ENCODE data around the gene EPDR1.

EPDR1 gene

GRCh38 chr7:37987732-37988131 lies 67.3 kb downstream of the EPDR1 start:
- H3K4me3 ChIP-seq (ENCODE audit: low read length), result no peak overlapping the region
- peak; percentile 68 for DNase-seq (ENCODE audit: low read depth)
- TF ChIP-seq, protein P1, sequence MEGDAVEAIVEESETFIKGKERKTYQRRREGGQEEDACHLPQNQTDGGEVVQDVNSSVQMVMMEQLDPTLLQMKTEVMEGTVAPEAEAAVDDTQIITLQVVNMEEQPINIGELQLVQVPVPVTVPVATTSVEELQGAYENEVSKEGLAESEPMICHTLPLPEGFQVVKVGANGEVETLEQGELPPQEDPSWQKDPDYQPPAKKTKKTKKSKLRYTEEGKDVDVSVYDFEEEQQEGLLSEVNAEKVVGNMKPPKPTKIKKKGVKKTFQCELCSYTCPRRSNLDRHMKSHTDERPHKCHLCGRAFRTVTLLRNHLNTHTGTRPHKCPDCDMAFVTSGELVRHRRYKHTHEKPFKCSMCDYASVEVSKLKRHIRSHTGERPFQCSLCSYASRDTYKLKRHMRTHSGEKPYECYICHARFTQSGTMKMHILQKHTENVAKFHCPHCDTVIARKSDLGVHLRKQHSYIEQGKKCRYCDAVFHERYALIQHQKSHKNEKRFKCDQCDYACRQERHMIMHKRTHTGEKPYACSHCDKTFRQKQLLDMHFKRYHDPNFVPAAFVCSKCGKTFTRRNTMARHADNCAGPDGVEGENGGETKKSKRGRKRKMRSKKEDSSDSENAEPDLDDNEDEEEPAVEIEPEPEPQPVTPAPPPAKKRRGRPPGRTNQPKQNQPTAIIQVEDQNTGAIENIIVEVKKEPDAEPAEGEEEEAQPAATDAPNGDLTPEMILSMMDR (IDR thresholded peaks at IDR 0.05; ENCODE audit: insufficient read depth, low read depth, low read length, missing control alignments), result no peak

DNA sequence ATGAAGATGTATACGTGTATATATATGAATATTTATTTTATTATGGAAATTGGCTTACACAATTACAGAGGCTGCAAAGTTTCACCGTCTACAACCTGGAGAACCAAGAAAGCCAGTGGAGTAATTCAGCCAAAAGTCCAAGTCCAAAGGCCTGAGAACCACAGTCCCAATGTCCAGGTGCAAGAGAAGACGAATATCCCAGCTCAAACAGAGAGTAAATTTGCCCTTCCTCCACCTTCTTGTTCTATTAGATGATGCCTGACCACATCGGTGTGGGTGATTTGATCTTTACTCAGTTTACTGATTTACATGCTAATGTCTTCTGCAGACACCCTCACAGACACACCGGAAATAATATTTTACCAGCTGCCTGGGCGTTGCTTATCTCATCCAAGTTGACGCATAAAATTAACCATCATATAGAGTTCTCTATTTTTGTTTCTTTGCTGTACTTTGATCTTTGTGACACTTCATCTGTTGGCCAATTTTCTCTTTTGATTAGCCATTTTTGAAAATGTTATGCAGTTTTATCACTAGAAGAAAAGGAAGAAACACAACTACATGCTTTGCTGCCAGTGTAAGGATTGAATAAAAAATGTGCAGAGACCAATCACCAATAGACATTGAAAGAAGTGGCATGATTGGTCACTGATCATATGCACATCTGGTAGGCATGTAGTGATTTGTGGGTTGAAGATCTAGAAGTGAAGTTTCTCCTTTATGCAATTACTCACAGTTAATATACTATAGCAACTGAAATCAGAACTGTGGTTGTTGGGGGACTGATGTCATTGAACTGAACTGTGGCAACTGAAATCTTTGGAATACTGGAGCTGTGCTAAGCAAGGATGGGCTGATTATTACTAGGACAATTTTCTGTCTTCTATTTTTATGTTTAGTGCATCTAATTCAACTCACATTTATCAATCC lies 68.5 kb downstream of the EPDR1 start:
- H3K4me3 ChIP-seq (ENCODE audit: low read length), result no peak overlapping the region
- TF ChIP-seq, protein P1 (IDR thresholded peaks at IDR 0.05; ENCODE audit: insufficient read depth, low read depth, low read length, missing control alignments), result no peak
- no peak for DNase-seq (ENCODE audit: low read depth)

DNA sequence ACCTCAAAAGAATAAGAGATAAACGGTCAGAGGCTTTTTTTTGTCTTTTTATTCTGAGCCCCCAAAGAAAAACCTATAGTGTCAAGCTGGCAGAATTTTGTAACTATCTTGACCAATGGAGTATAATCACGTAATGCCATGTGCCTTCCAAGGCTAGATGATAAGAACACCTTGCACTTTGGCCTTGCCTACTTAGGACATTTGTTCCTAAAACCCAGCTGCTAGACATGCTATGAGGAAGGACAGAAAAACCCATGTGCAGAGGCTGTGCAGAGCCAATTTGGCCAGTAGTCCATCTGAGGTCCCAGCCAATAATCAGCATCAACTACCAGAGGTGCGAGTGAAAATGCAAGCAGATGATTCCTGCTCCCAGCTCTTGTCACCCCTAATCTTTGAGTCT lies 69.9 kb downstream of the EPDR1 start:
- TF ChIP-seq, protein P1 (IDR thresholded peaks at IDR 0.05; ENCODE audit: insufficient read depth, low read depth, low read length, missing control alignments), result no peak
- H3K4me3 ChIP-seq (ENCODE audit: low read length), result no peak overlapping the region
- DNase-seq (ENCODE audit: low read depth), result no peak

GRCh38 chr7:37993060-37993501 lies 72.6 kb downstream of the EPDR1 start:
- TF ChIP-seq, protein P1 (IDR thresholded peaks at IDR 0.05; ENCODE audit: insufficient read depth, low read depth, low read length, missing control alignments), result no peak
- no peak overlapping the region for H3K4me3 ChIP-seq (ENCODE audit: low read length)
- no peak for DNase-seq (ENCODE audit: low read depth)

GRCh38 chr7:37999673-38000072 lies 79.2 kb downstream of the EPDR1 start:
- no peak overlapping the region for H3K4me3 ChIP-seq (ENCODE audit: low read length)
- DNase-seq (ENCODE audit: low read depth), result no peak
- TF ChIP-seq, protein P1 (IDR thresholded peaks at IDR 0.05; ENCODE audit: insufficient read depth, low read depth, low read length, missing control alignments), result no peak

- TF ChIP-seq, protein P1 (IDR thresholded peaks at IDR 0.05; ENCODE audit: insufficient read depth, low read depth, low read length, missing control alignments), result no peak
- DNase-seq (ENCODE audit: low read depth), result no peak
- H3K4me3 ChIP-seq (ENCODE audit: low read length), result no peak overlapping the region
Measured at GRCh38 chr7:38000272-38000671, 79.8 kb downstream of the EPDR1 start.
